GM12878 (cell line): Measurements from ENCODE around the gene GIGYF1. TPM values are rescaled to one million over a fixed set of nuclear protein-coding genes. Genes with fewer than 3 reads are reported as not detected.

ENCODE experiments used
- ATAC-seq: fragments of 200-7000 bp; cut with Tn5 transposase; 3 replicates; pipeline ENCODE4 v1.9.1; 2020; ENCODE audit warnings: mild to moderate bottlenecking, moderate library complexity
- BruUV-seq: library from RNA; stranded (reverse); fragments of 400-500 nt; replicated peaks from 2 replicates; lab custom pipeline; 2021; lab: Mats Ljungman, UMichigan
- CTCF ChIA-PET: fragments of 300-600 bp; sonication (Branson Sonifier 250); formaldehyde crosslinking; extraction: SDS; loops from one replicate; lab custom pipeline; 2021; ENCODE audit warnings: inconsistent platforms; lab: Yijun Ruan, JAX
- POLR2A ChIA-PET: fragments of 350-600 bp; formaldehyde crosslinking; extraction: SDS; loops from one replicate; lab custom pipeline; 2021; ENCODE audit warnings: inconsistent platforms; lab: Charles Lee
- RAD21 ChIA-PET: fragments of 300-600 bp; sonication (Branson Sonifier 250); formaldehyde crosslinking; loops from one replicate; lab custom pipeline; 2023; ENCODE audit warnings: antibody characterized with exemption; ENCODE audit not compliant: unreplicated experiment; lab: Charles Lee
- SMC1A ChIA-PET: fragments of 300-600 bp; sonication (Branson Sonifier 250); formaldehyde crosslinking; loops from one replicate; lab custom pipeline; 2023; ENCODE audit not compliant: unreplicated experiment, uncharacterized antibody; lab: Charles Lee
- DNase-seq: peaks from one replicate; pipeline ENCODE4 v3.0.0-alpha.2; 2011; ENCODE audit warnings: low read depth, low spot score
- FAIRE-seq: peaks from 3 replicates; lab custom pipeline; 2011; peaks lifted over from hg19 to GRCh38; lab: Jason Lieb, UNC
- H2AFZ ChIP-seq: 2 replicates; pipeline ENCODE4 v1.6.0; 2011; ENCODE audit warnings: low read depth, low read length, control low read depth; ENCODE audit not compliant: control insufficient read depth
- H3K27ac ChIP-seq: 2 replicates; pipeline ENCODE4 v1.5.1; 2011; ENCODE audit warnings: control low read depth; ENCODE audit not compliant: control insufficient read depth, insufficient read depth
- H3K27me3 ChIP-seq, 2 experiments: replicated peaks in 1 of 2; 2 replicates each; pipeline versions ENCODE4 v1.6.0 to v1.6.1; 2011; ENCODE audit warnings: low read length in 1 of 2; ENCODE audit not compliant: control insufficient read depth in 2 of 2, insufficient read depth in 2 of 2
- H3K36me3 ChIP-seq, 2 experiments: 2 replicates each; pipeline ENCODE4 v1.5.1; 2011; ENCODE audit warnings: low read length in 1 of 2; ENCODE audit not compliant: control insufficient read depth in 2 of 2, insufficient read depth in 2 of 2
- H3K4me1 ChIP-seq: 2 replicates; pipeline ENCODE4 v1.6.1; 2011; ENCODE audit warnings: mild to moderate bottlenecking, low read length, moderate library complexity, mixed read lengths; ENCODE audit not compliant: control insufficient read depth, insufficient read depth
- H3K4me2 ChIP-seq: 2 replicates; pipeline ENCODE4 v1.6.0; 2011; ENCODE audit warnings: control low read depth; ENCODE audit not compliant: control insufficient read depth, insufficient read depth
- H3K4me3 ChIP-seq: fragments of 200-600 bp; sonication (generic); 2 replicates; pipeline ENCODE4 v1.5.1; 2016
- H3K79me2 ChIP-seq: 2 replicates; pipeline ENCODE4 v1.6.0; 2011; ENCODE audit warnings: low read length; ENCODE audit not compliant: control insufficient read depth, insufficient read depth
- H3K9ac ChIP-seq: 2 replicates; pipeline ENCODE4 v1.8.0; 2011; ENCODE audit warnings: low read length, control low read depth, mixed read lengths; ENCODE audit not compliant: control insufficient read depth, insufficient read depth
- H3K9me3 ChIP-seq: replicated peaks from 3 replicates; pipeline ENCODE4 v1.5.1; 2011; ENCODE audit warnings: mild to moderate bottlenecking, low read length; ENCODE audit not compliant: control insufficient read depth, insufficient read depth
- H4K20me1 ChIP-seq: 2 replicates; pipeline ENCODE4 v1.6.0; 2011; ENCODE audit not compliant: control insufficient read depth, insufficient read depth
- BMI1 ChIP-seq: fragments of 450-650 bp; IDR thresholded peaks from 2 replicates; pipeline ENCODE4 v1.6.1; 2016; ENCODE audit warnings: mild to moderate bottlenecking, moderate library complexity, borderline replicate concordance
- CBX5 ChIP-seq: sonication (generic); IDR thresholded peaks from 2 replicates; pipeline ENCODE4 v1.6.1; 2016; ENCODE audit warnings: low read depth, moderate library complexity, mild to moderate bottlenecking, inconsistent platforms
- GABPA ChIP-seq: IDR thresholded peaks from 2 replicates; pipeline ENCODE4 v1.6.1; 2014; ENCODE audit warnings: antibody characterized with exemption, low read depth, mild to moderate bottlenecking, inconsistent platforms
- HCFC1 ChIP-seq: fragments of 150-350 bp; IDR thresholded peaks from 2 replicates; pipeline ENCODE4 v1.6.1; 2014; ENCODE audit warnings: low read length
- JUNB ChIP-seq: IDR thresholded peaks from 2 replicates; pipeline ENCODE4 v1.6.1; 2016; ENCODE audit warnings: antibody characterized with exemption, mild to moderate bottlenecking
- POU2F2 ChIP-seq: IDR thresholded peaks from 3 replicates; pipeline ENCODE4 v1.6.1; 2011; ENCODE audit warnings: low read depth, mild to moderate bottlenecking, low read length, borderline replicate concordance
- RAD21 ChIP-seq: IDR thresholded peaks from 2 replicates; pipeline ENCODE4 v1.6.1; 2011; ENCODE audit warnings: mild to moderate bottlenecking, low read depth, low read length, moderate library complexity; ENCODE audit not compliant: insufficient read depth
- SIX5 ChIP-seq: IDR thresholded peaks from 2 replicates; pipeline ENCODE4 v1.6.1; 2011; ENCODE audit warnings: mild to moderate bottlenecking, low read depth, low read length, moderate library complexity; ENCODE audit not compliant: severe bottlenecking
- STAT1 ChIP-seq: fragments of 450-650 bp; conservative IDR thresholded peaks from 2 replicates; pipeline ENCODE4 v1.6.1; 2014; ENCODE audit warnings: antibody characterized with exemption, mild to moderate bottlenecking
- WGBS: methylation state at CpG from one replicate; pipeline ENCODE4 v1.1.6; 2016; ENCODE audit warnings: low lambda C conversion rate; ENCODE audit not compliant: insufficient replicate concordance, insufficient coverage; ENCODE audit errors: missing lambda C conversion rate; 5-methylcytosine and 5-hydroxymethylcytosine counted together
- in situ Hi-C: fragments of 300-500 bp; cut with MboI; formaldehyde crosslinking; loops from 9 replicates; pipeline ENCODE4 v1.14.3; 2018; ENCODE audit warnings: mixed read lengths
- intact Hi-C: fragments of 100-400 bp; cut with micrococcal nuclease; formaldehyde crosslinking; loops from one replicate; pipeline ENCODE4 v1.14.2; 2022; ENCODE audit not compliant: unreplicated experiment
- polyA plus RNA-seq, 11 experiments: library from polyadenylated mRNA; depleted of rRNA in 4 of 11; unstranded in 6 of 11; stranded (reverse) in 5 of 11; fragments of >200 nt; fragmentation: Nextera tagmentation in 4 of 11; fragmentation: Illumina TruSeq in 1 of 11; extraction: Ambion mirVana in 4 of 11; extraction: Trizol in 1 of 11; gene quantifications; 1 replicate in 1 of 11; 2 replicates in 10 of 11; pipeline versions ENCODE4 v1.2.1 to v1.2.3, GENCODE V29; 2011 to 2016; ENCODE audit warnings: inconsistent platforms in 2 of 11, missing spikeins in 2 of 11, low read depth in 1 of 11
- total RNA-seq, 4 experiments: library from RNA; depleted of rRNA in 3 of 4; stranded (reverse); fragments of >200 nt in 3 of 4; fragmentation: Illumina TruSeq in 1 of 4; extraction: Trizol in 1 of 4; gene quantifications; 2 replicates each; pipeline versions ENCODE4 v1.2.1 to v1.2.3, GENCODE V29; 2013 to 2021
- TF ChIP-seq, protein P1 (sequence below): IDR thresholded peaks from 2 replicates; pipeline ENCODE4 v1.6.1; 2012; ENCODE audit warnings: low read length, inconsistent platforms
- TF ChIP-seq, protein P2 (sequence below): fragments of 450-650 bp; IDR thresholded peaks from 2 replicates; pipeline ENCODE4 v1.6.1; 2017; ENCODE audit warnings: mild to moderate bottlenecking, moderate library complexity
- TF ChIP-seq, protein P3 (sequence below): fragments of 450-650 bp; formaldehyde crosslinking; IDR thresholded peaks from 2 replicates; pipeline ENCODE4 v1.4.0; 2022; ENCODE audit warnings: mild to moderate bottlenecking, moderate library complexity
- TF ChIP-seq, protein P4 (sequence below): fragments of 450-650 bp; IDR thresholded peaks from 2 replicates; pipeline ENCODE4 v1.6.1; 2017; ENCODE audit warnings: low read depth, mild to moderate bottlenecking, moderate library complexity

The GIGYF1 gene
- total and polyA plus RNA-seq, 10 of the 15 experiments (the other 5 are each of a cell fraction or from before 2014, with no cell fraction given), result 0.31 to 47.2 (median 9.9) TPM

DNA sequence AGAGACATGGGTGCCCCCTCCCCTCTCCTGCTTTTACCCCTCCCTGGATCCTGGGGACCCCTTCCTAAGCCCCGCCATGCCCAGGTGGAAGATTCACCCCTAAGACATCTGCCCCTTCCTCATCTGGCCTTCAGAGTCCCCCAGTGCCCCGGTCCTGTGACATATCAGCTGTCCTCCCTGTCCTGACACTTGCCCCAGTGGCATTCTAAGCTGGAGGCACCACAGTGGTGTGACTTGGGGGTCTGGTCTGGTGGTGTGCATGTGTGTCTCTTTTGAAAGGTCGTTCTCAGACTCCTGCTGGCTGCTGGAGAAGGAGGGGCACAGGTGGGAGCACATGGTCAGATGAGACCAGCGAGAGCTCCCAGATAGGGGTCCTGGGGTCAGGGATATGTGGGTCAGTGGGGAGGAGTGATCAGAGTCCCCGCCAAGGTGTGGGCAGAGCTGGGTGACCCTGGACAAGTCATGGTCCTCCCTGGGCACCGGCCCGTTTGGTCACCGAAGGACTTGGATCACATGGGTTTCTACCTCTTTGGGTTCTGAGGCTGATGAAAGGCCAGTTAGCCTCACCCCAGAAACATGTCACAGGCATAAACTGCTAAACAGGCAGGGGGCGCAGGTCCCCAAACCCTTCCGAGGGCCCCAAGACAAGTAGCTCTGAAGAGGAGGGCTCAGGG lies 52.1 kb downstream of the GIGYF1 start:
- H2AFZ ChIP-seq, result no peak overlapping the region; the same call in 1 of the 2 replicates
- H4K20me1 ChIP-seq, result no peaks in the 10 kb centered on the region
- POLR2A ChIA-PET, result no interaction called here
- 46% methylated on average over 10 of the region's 10 CpGs for WGBS
- FAIRE-seq, result no peak
- no peak overlapping the region for H3K4me2 ChIP-seq
- no peaks in the 10 kb centered on the region; a peak in 2 of 4 replicates for H3K27me3 ChIP-seq
- RAD21 ChIA-PET, result no interaction called here
- H3K9me3 ChIP-seq, result no peaks in the 10 kb centered on the region
- no peak; the same call in 2 of the 3 replicates for ATAC-seq
- H3K27ac ChIP-seq, result no peak overlapping the region
- no peak overlapping the region for H3K4me3 ChIP-seq
- no peaks in the 10 kb centered on the region; the same call in 1 of the 2 replicates for H3K4me1 ChIP-seq
- SMC1A ChIA-PET, result no interaction called here
- in situ Hi-C loops, result no loop called here
- H3K79me2 ChIP-seq, result no peaks in the 10 kb centered on the region
- H3K9ac ChIP-seq, result no peak overlapping the region
- intact Hi-C loops, result no loop called here
- BruUV-seq, result no TSS peak
- no peak for DNase-seq
- CTCF ChIA-PET, result interaction anchor here (1.2 to 1.4 kb wide), 2 partner anchors 8 to 49 kb away, joined by 6 to 8 read pairs; no protein-coding TSS in a partner anchor
- H3K36me3 ChIP-seq, result no peaks in the 10 kb centered on the region
- TF ChIP-seq BMI1, result no peak
- TF ChIP-seq SIX5, result no peak
- TF ChIP-seq, protein P1, sequence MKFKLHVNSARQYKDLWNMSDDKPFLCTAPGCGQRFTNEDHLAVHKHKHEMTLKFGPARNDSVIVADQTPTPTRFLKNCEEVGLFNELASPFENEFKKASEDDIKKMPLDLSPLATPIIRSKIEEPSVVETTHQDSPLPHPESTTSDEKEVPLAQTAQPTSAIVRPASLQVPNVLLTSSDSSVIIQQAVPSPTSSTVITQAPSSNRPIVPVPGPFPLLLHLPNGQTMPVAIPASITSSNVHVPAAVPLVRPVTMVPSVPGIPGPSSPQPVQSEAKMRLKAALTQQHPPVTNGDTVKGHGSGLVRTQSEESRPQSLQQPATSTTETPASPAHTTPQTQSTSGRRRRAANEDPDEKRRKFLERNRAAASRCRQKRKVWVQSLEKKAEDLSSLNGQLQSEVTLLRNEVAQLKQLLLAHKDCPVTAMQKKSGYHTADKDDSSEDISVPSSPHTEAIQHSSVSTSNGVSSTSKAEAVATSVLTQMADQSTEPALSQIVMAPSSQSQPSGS, result no peak
- no peak for TF ChIP-seq RAD21
- TF ChIP-seq, protein P2, sequence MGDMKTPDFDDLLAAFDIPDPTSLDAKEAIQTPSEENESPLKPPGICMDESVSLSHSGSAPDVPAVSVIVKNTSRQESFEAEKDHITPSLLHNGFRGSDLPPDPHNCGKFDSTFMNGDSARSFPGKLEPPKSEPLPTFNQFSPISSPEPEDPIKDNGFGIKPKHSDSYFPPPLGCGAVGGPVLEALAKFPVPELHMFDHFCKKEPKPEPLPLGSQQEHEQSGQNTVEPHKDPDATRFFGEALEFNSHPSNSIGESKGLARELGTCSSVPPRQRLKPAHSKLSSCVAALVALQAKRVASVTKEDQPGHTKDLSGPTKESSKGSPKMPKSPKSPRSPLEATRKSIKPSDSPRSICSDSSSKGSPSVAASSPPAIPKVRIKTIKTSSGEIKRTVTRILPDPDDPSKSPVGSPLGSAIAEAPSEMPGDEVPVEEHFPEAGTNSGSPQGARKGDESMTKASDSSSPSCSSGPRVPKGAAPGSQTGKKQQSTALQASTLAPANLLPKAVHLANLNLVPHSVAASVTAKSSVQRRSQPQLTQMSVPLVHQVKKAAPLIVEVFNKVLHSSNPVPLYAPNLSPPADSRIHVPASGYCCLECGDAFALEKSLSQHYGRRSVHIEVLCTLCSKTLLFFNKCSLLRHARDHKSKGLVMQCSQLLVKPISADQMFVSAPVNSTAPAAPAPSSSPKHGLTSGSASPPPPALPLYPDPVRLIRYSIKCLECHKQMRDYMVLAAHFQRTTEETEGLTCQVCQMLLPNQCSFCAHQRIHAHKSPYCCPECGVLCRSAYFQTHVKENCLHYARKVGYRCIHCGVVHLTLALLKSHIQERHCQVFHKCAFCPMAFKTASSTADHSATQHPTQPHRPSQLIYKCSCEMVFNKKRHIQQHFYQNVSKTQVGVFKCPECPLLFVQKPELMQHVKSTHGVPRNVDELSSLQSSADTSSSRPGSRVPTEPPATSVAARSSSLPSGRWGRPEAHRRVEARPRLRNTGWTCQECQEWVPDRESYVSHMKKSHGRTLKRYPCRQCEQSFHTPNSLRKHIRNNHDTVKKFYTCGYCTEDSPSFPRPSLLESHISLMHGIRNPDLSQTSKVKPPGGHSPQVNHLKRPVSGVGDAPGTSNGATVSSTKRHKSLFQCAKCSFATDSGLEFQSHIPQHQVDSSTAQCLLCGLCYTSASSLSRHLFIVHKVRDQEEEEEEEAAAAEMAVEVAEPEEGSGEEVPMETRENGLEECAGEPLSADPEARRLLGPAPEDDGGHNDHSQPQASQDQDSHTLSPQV, result no peak
- TF ChIP-seq HCFC1, result no peak
- no peak for TF ChIP-seq JUNB
- TF ChIP-seq CBX5, result no peak
- no peak for TF ChIP-seq POU2F2
- TF ChIP-seq, protein P3, sequence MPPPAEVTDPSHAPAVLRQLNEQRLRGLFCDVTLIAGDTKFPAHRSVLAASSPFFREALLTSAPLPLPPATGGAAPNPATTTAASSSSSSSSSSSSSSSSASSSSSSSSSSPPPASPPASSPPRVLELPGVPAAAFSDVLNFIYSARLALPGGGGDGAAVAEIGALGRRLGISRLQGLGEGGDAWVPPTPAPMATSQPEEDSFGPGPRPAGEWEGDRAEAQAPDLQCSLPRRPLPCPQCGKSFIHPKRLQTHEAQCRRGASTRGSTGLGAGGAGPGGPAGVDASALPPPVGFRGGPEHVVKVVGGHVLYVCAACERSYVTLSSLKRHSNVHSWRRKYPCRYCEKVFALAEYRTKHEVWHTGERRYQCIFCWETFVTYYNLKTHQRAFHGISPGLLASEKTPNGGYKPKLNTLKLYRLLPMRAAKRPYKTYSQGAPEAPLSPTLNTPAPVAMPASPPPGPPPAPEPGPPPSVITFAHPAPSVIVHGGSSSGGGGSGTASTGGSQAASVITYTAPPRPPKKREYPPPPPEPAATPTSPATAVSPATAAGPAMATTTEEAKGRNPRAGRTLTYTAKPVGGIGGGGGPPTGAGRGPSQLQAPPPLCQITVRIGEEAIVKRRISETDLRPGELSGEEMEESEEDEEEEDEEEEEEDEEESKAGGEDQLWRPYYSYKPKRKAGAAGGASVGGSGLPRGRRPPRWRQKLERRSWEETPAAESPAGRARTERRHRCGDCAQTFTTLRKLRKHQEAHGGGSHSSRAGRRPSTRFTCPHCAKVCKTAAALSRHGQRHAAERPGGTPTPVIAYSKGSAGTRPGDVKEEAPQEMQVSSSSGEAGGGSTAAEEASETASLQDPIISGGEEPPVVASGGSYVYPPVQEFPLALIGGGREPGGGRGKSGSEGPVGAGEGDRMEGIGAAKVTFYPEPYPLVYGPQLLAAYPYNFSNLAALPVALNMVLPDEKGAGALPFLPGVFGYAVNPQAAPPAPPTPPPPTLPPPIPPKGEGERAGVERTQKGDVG (CRISPR knock-in tag), result no peak
- TF ChIP-seq STAT1, result no peak
- TF ChIP-seq, protein P4, sequence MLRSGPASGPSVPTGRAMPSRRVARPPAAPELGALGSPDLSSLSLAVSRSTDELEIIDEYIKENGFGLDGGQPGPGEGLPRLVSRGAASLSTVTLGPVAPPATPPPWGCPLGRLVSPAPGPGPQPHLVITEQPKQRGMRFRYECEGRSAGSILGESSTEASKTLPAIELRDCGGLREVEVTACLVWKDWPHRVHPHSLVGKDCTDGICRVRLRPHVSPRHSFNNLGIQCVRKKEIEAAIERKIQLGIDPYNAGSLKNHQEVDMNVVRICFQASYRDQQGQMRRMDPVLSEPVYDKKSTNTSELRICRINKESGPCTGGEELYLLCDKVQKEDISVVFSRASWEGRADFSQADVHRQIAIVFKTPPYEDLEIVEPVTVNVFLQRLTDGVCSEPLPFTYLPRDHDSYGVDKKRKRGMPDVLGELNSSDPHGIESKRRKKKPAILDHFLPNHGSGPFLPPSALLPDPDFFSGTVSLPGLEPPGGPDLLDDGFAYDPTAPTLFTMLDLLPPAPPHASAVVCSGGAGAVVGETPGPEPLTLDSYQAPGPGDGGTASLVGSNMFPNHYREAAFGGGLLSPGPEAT, result no peak
- no peak for TF ChIP-seq GABPA
